Measurements from ENCODE around the gene IPCEF1. TPM values are rescaled to one million over a fixed set of nuclear protein-coding genes. Genes with fewer than 3 reads are reported as not detected.

The IPCEF1 gene
- total RNA-seq, 1 experiment from 2014 or later, result 0.48 TPM

DNA sequence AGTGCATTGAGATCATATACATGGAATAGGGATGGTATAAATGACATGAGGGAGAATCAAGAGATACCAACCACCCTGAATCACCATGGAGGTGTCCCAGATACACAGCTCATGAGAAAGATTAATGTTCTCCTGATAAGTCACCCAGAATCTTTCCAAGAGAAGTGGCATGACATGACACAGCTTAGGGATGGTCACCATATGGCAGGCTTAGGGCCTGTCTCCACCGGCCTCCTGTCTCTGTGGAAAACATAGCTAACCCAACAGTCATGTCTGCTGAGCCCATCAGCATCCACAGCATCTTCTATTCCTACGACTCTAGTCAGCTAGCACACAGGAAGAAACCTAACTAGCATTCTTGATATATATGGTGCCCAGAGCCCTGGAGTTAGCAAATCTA, 133.3 kb downstream of the IPCEF1 start:
- Histone ChIP-seq H2BK5ac (ENCODE audit: insufficient read length, low read length) (no peak overlapping the region), H2BK15ac (ENCODE audit: low read depth, low read length) (no peak overlapping the region), H3K79me1 (ENCODE audit: insufficient read depth, low read depth, low read length, poor library complexity, severe bottlenecking) (no peaks in the 10 kb centered on the region), H2BK20ac (ENCODE audit: low read depth, low read length, poor library complexity, severe bottlenecking) (no peak overlapping the region), H3K4me1 (ENCODE audit: insufficient read depth, low read length) (0 out of 2 replicates have a peak, but pooled peaks cover 2% of the 10 kb centered on the region), H4K8ac (replicated peaks; ENCODE audit: insufficient read length, low read depth, low read length) (no peak overlapping the region), H3T11ph (ENCODE audit: low read length) (no peak overlapping the region), H3K23ac (ENCODE audit: insufficient read length, low read depth, low read length) (no peak overlapping the region), H2BK120ac (ENCODE audit: low read depth, low read length, poor library complexity, severe bottlenecking) (no peak overlapping the region), H3K4ac (ENCODE audit: low read depth, low read length) (no peak overlapping the region), H2BK12ac (ENCODE audit: insufficient read length, low read depth, low read length) (no peak overlapping the region), H3K9ac (ENCODE audit: extremely low read depth, insufficient read length, low read length) (no peak overlapping the region), H2AK5ac (ENCODE audit: insufficient read length, low read length) (no peak overlapping the region), H3K23me2 (ENCODE audit: insufficient read length, low read depth, low read length, poor library complexity, severe bottlenecking) (no peaks in the 10 kb centered on the region), H3K18ac (ENCODE audit: insufficient read length, low read depth, low read length) (no peak overlapping the region), H2AFZ (ENCODE audit: low read length) (no peak overlapping the region), H4K91ac (ENCODE audit: insufficient read length, low read depth, low read length) (no peak overlapping the region), H4K5ac (ENCODE audit: insufficient read length, low read depth, low read length) (no peak overlapping the region), H3K79me2 (ENCODE audit: insufficient read depth, low read length) (no peaks in the 10 kb centered on the region), H3K56ac (ENCODE audit: insufficient read length, low read depth, low read length) (no peak overlapping the region), H3K9me3 (ENCODE audit: control insufficient read depth, low read depth, low read length) (no peaks in the 10 kb centered on the region), H3K27ac (ENCODE audit: insufficient read length, low read depth, low read length) (no peak overlapping the region), H3K14ac (ENCODE audit: insufficient read depth, low read length) (no peak overlapping the region), H3K4me2 (ENCODE audit: insufficient read depth, insufficient read length, low read length) (no peak overlapping the region), H4K20me1 (ENCODE audit: control insufficient read depth, insufficient read depth, insufficient read length) (no peaks in the 10 kb centered on the region), H3K27me3 (ENCODE audit: insufficient read depth, low read length) (no peaks in the 10 kb centered on the region)
- H3K9me3 Mint-ChIP-seq, result no peaks in the 10 kb centered on the region
- no peak for DNase-seq
- H3K4me1 Mint-ChIP-seq, result peaks cover 9 to 15% of the 10 kb centered on the region in 2 experiments
- no peak overlapping the region for H3K27ac Mint-ChIP-seq
- no CpG with 5 or more reads among the region's 2 CpGs for WGBS (ENCODE audit: extremely low coverage, insufficient read length, low lambda C conversion rate)
- no peaks in the 10 kb centered on the region; a peak in 1 of 7 replicates for H3K36me3 Mint-ChIP-seq (ENCODE audit: insufficient read depth in 1 of 3, low read depth in 3 of 3)
- no peak overlapping the region for H3K4me3 Mint-ChIP-seq
- H3K27me3 Mint-ChIP-seq (ENCODE audit: low read depth), result no peaks in the 10 kb centered on the region
- TF ChIP-seq, protein P1, sequence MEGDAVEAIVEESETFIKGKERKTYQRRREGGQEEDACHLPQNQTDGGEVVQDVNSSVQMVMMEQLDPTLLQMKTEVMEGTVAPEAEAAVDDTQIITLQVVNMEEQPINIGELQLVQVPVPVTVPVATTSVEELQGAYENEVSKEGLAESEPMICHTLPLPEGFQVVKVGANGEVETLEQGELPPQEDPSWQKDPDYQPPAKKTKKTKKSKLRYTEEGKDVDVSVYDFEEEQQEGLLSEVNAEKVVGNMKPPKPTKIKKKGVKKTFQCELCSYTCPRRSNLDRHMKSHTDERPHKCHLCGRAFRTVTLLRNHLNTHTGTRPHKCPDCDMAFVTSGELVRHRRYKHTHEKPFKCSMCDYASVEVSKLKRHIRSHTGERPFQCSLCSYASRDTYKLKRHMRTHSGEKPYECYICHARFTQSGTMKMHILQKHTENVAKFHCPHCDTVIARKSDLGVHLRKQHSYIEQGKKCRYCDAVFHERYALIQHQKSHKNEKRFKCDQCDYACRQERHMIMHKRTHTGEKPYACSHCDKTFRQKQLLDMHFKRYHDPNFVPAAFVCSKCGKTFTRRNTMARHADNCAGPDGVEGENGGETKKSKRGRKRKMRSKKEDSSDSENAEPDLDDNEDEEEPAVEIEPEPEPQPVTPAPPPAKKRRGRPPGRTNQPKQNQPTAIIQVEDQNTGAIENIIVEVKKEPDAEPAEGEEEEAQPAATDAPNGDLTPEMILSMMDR (conservative IDR thresholded peaks at IDR 0.05), result no peak

Measured in H9 (cell line).